Panc1 (cell line): ENCODE data around the gene ZNF564. TPM values are rescaled to one million over a fixed set of nuclear protein-coding genes. Genes with fewer than 3 reads are reported as not detected.

Source experiments
- ATAC-seq: fragments of 200-7000 bp; cut with Tn5 transposase; 2 replicates; pipeline ENCODE4 v1.9.1; 2020; ENCODE audit warnings: mild to moderate bottlenecking, moderate library complexity
- BruUV-seq: library from RNA; stranded (reverse); fragments of 400-500 nt; replicated peaks from 2 replicates; lab custom pipeline; 2021; lab: Mats Ljungman, UMichigan
- CTCF ChIA-PET: fragments of 300-600 bp; sonication (Branson Sonifier 250); formaldehyde crosslinking; loops from one replicate; lab custom pipeline; 2022; ENCODE audit warnings: antibody characterized with exemption; lab: Charles Lee
- POLR2A ChIA-PET: fragments of 300-600 bp; sonication (Branson Sonifier 250); formaldehyde crosslinking; loops from one replicate; lab custom pipeline; 2022; ENCODE audit warnings: antibody characterized with exemption; lab: Charles Lee
- DNase-seq: peaks from one replicate; pipeline ENCODE4 v3.0.0-alpha.2; 2010; ENCODE audit warnings: low read depth, low spot score
- H3K27ac ChIP-seq: 2 replicates; pipeline ENCODE4 v1.5.1; 2011; ENCODE audit warnings: mild to moderate bottlenecking, low read length, inconsistent platforms
- H3K27me3 ChIP-seq: fragments of 200-500 bp; sonication (Bioruptor generic); 2 replicates; pipeline ENCODE4 v1.6.0; 2014; ENCODE audit warnings: low read length, inconsistent platforms; ENCODE audit not compliant: control insufficient read depth, insufficient read depth
- H3K36me3 ChIP-seq: fragments of 200-500 bp; sonication (Bioruptor generic); 2 replicates; pipeline ENCODE4 v1.5.1; 2014; ENCODE audit warnings: inconsistent platforms, mild to moderate bottlenecking, low read length, moderate library complexity; ENCODE audit not compliant: control insufficient read depth, insufficient read depth
- H3K4me1 ChIP-seq: 2 replicates; pipeline ENCODE4 v1.5.1; 2011; ENCODE audit warnings: inconsistent platforms, mild to moderate bottlenecking, low read length, moderate library complexity; ENCODE audit not compliant: control insufficient read depth, insufficient read depth
- H3K4me3 ChIP-seq, 2 experiments: 2 replicates each; pipeline ENCODE4 v1.5.1; 2011 to 2012; ENCODE audit warnings: low read depth in 2 of 2, low read length in 2 of 2, mild to moderate bottlenecking in 2 of 2, inconsistent platforms in 1 of 2, moderate library complexity in 1 of 2
- H3K9me3 ChIP-seq: fragments of 200-500 bp; sonication (Bioruptor generic); 2 replicates; pipeline ENCODE4 v1.5.1; 2014; ENCODE audit warnings: low read depth, mild to moderate bottlenecking, inconsistent platforms, low read length, moderate library complexity; ENCODE audit not compliant: control insufficient read depth, insufficient read depth
- POLR2AphosphoS5 ChIP-seq: IDR thresholded peaks from 2 replicates; pipeline ENCODE4 v1.6.1; 2012; ENCODE audit warnings: mild to moderate bottlenecking, low read depth, low read length, moderate library complexity
- SIN3A ChIP-seq: IDR thresholded peaks from 2 replicates; pipeline ENCODE4 v1.6.1; 2012; ENCODE audit warnings: low read depth, mild to moderate bottlenecking, low read length, moderate library complexity, borderline replicate concordance; ENCODE audit not compliant: insufficient read depth
- TCF7L2 ChIP-seq: IDR thresholded peaks from 2 replicates; pipeline ENCODE4 v1.6.1; 2011; ENCODE audit warnings: mild to moderate bottlenecking, low read depth, low read length, inconsistent platforms
- in situ Hi-C: cut with HindIII; loops from 2 replicates; pipeline ENCODE4 v1.10.0; 2016; ENCODE audit warnings: low sequenced_read_pairs, low pct_unique_long_range_greater_than_20kb
- intact Hi-C: fragments of 100-400 bp; cut with micrococcal nuclease; formaldehyde crosslinking; loops from one replicate; pipeline ENCODE4 v1.10.0; 2022; ENCODE audit not compliant: unreplicated experiment
- total RNA-seq: library from RNA; stranded (reverse); gene quantifications from one replicate; pipeline ENCODE4 v1.2.1, GENCODE V29; 2021; ENCODE audit not compliant: unreplicated experiment
- TF ChIP-seq, protein P1 (sequence below): fragments of 450-650 bp; IDR thresholded peaks from 2 replicates; pipeline ENCODE4 v1.5.1; 2017; ENCODE audit warnings: mild to moderate bottlenecking
- TF ChIP-seq, protein P2 (sequence below), 2 experiments: IDR thresholded peaks; 2 replicates each; pipeline ENCODE4 v1.6.1; 2011 to 2012; ENCODE audit warnings: low read depth in 2 of 2, control low read depth in 1 of 2, low read length in 1 of 2, mild to moderate bottlenecking in 1 of 2, moderate library complexity in 1 of 2; ENCODE audit not compliant: insufficient read depth in 1 of 2

Gene ZNF564
- total RNA-seq, 1 experiment from 2014 or later: 5.7 TPM

DNA sequence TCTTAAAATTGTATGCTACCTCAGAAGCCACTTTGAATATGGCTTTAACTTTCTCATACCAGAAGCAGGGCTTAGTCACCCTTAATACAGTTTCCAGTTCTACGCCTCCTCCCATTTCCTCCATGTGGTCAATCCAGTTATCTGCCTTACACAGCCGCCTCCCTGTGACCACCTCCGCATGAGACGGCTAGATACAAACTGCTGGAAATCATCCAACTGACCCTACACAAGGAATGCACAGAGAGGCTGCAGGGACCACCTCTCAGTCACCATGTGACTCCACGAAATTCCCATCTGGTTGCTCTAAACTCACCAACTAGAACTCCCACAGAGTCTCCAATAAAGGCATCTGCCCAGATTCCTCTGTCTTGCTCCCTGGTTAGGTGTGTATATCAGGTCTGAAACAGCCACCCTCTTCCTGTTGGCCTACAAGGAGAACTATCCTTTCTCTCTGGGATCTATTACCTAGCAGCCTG, 6.8 kb downstream of the ZNF564 start:
- no peaks in the 10 kb centered on the region for H3K36me3 ChIP-seq
- ChIA-PET CTCF (no interaction called here), POLR2A (no interaction called here)
- no peaks in the 10 kb centered on the region for H3K9me3 ChIP-seq
- ATAC-seq (no peak), DNase-seq (no peak)
- intact Hi-C loops (no loop called here), in situ Hi-C loops (no loop called here)
- no peak overlapping the region for H3K4me3 ChIP-seq
- no peak for TF ChIP-seq POLR2AphosphoS5
- H3K27me3 ChIP-seq: no peaks in the 10 kb centered on the region
- H3K4me1 ChIP-seq: no peaks in the 10 kb centered on the region
- H3K27ac ChIP-seq: no peak overlapping the region
- no TSS peak for BruUV-seq

DNA sequence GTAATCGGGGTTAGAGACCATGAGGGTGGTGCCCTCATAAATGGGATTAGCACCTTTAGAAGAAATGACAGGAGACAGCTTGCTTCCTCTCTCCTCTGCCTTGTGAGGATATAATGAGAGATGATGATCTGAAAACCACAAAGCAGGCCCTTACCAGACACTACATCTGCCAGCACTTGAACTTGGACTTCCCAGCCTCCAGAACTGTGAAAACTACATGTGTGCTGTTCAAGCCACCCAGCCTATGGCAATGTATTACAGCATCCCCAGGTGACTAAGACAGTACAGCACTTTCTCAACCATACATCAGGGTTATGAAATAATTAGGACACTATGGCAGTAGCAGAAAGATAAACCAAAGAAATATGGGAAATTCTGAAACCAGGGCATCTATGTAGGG, 7.4 kb downstream of the ZNF564 start:
- Histone ChIP-seq H3K36me3 (no peaks in the 10 kb centered on the region), H3K27me3 (no peaks in the 10 kb centered on the region), H3K4me1 (no peaks in the 10 kb centered on the region), H3K4me3 (no peak overlapping the region), H3K27ac (no peak overlapping the region), H3K9me3 (no peaks in the 10 kb centered on the region)
- no peak for DNase-seq
- no TSS peak for BruUV-seq
- POLR2A ChIA-PET: no interaction called here
- CTCF ChIA-PET: interaction anchor here (0.6 kb wide), 1 partner anchor 311 kb away, joined by 3 read pairs; no protein-coding TSS in a partner anchor
- in situ Hi-C loops (no loop called here), intact Hi-C loops (no loop called here)
- TF ChIP-seq, protein P1, sequence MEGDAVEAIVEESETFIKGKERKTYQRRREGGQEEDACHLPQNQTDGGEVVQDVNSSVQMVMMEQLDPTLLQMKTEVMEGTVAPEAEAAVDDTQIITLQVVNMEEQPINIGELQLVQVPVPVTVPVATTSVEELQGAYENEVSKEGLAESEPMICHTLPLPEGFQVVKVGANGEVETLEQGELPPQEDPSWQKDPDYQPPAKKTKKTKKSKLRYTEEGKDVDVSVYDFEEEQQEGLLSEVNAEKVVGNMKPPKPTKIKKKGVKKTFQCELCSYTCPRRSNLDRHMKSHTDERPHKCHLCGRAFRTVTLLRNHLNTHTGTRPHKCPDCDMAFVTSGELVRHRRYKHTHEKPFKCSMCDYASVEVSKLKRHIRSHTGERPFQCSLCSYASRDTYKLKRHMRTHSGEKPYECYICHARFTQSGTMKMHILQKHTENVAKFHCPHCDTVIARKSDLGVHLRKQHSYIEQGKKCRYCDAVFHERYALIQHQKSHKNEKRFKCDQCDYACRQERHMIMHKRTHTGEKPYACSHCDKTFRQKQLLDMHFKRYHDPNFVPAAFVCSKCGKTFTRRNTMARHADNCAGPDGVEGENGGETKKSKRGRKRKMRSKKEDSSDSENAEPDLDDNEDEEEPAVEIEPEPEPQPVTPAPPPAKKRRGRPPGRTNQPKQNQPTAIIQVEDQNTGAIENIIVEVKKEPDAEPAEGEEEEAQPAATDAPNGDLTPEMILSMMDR: no peak
- TF ChIP-seq TCF7L2 (no peak), POLR2AphosphoS5 (no peak), SIN3A (no peak)
- TF ChIP-seq, protein P2, sequence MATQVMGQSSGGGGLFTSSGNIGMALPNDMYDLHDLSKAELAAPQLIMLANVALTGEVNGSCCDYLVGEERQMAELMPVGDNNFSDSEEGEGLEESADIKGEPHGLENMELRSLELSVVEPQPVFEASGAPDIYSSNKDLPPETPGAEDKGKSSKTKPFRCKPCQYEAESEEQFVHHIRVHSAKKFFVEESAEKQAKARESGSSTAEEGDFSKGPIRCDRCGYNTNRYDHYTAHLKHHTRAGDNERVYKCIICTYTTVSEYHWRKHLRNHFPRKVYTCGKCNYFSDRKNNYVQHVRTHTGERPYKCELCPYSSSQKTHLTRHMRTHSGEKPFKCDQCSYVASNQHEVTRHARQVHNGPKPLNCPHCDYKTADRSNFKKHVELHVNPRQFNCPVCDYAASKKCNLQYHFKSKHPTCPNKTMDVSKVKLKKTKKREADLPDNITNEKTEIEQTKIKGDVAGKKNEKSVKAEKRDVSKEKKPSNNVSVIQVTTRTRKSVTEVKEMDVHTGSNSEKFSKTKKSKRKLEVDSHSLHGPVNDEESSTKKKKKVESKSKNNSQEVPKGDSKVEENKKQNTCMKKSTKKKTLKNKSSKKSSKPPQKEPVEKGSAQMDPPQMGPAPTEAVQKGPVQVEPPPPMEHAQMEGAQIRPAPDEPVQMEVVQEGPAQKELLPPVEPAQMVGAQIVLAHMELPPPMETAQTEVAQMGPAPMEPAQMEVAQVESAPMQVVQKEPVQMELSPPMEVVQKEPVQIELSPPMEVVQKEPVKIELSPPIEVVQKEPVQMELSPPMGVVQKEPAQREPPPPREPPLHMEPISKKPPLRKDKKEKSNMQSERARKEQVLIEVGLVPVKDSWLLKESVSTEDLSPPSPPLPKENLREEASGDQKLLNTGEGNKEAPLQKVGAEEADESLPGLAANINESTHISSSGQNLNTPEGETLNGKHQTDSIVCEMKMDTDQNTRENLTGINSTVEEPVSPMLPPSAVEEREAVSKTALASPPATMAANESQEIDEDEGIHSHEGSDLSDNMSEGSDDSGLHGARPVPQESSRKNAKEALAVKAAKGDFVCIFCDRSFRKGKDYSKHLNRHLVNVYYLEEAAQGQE (IDR thresholded peaks at IDR 0.05; ENCODE audit: insufficient read depth in 1 of 2, low read depth in 2 of 2, low read length in 1 of 2): no peak
- ATAC-seq: no peak

DNA sequence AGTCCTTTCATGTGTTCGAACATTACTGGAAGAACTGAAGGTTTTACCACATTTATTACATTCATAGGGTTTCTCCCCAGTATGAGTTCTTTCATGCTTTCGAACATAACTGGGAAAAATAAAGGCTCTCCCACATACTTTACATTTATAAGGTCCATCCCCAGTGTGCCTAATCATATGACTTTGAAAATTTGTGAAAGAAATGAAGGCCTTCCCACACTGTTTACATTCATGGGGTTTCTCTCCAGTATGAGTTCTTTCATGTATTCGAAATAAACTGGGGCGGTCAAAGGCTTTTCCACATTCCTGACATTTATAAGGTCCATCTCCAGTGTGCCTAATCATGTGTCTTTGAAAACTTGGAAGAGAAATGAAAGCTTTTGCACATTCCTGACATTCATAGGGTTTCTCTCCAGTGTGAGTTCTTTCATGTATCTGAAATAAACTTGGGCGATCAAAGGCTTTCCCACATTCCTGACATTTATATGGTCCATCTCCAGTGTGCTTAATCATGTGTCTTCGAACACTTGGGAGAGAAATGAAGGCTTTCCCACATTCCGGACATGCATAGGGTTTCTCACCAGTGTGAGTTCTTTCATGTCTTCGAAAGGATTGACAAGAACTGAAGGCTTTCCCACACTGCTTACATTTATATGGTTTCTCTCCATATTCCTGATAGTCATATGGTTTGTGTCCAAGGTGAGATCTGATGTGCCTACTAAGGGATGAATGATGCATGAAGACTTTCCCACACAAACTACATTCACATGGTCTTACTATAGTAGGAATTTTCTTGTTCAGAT, 24.0 kb downstream of the ZNF564 start:
- peaks cover 5% of the 10 kb centered on the region for H3K36me3 ChIP-seq
- in situ Hi-C loops (no loop called here), intact Hi-C loops (no loop called here)
- peaks cover 75% of the 10 kb centered on the region for H3K9me3 ChIP-seq
- CTCF ChIA-PET: no interaction called here
- no peak overlapping the region for H3K4me3 ChIP-seq
- H3K27ac ChIP-seq: no peak overlapping the region
- DNase-seq (no peak), ATAC-seq (no peak)
- no peaks in the 10 kb centered on the region for H3K27me3 ChIP-seq
- TF ChIP-seq, protein P1: no peak
- TF ChIP-seq SIN3A: no peak
- TF ChIP-seq, protein P2 (IDR thresholded peaks at IDR 0.05; ENCODE audit: insufficient read depth in 1 of 2, low read depth in 2 of 2, low read length in 1 of 2): no peak
- TF ChIP-seq TCF7L2: no peak
- TF ChIP-seq POLR2AphosphoS5: no peak
- POLR2A ChIA-PET: no interaction called here
- TSS peak; percentile 39 for BruUV-seq
- no peaks in the 10 kb centered on the region for H3K4me1 ChIP-seq
